COLO829 (cell line): ENCODE results near the gene FCER2.
A peak's percentile ranks its signal among the peaks of the same experiment; 100 is the strongest.

ENCODE experiments used
- DNase-seq: peaks from one replicate; pipeline ENCODE4 v3.0.0; 2012; ENCODE audit warnings: low spot score

Gene FCER2

DNA sequence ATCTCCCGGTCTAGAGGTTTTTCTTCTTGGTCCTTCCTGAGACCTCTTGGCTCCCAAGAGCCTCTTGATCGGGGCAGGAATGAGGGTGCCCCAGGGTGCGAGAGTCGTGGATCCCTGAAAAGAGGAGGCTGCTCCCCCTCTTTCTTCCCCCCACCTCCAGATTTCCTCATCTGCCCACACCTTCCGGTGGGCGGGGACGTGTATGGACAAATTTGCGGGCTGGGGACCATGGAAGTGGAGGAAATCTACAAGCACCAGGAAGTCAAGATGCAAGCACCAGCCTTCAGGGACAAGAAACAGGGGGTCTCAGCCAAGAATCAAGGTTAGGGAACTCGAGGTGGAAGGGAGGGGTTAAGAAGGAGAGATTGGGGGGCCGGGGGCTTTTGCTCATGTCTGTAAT lies 25.1 kb downstream of the FCER2 start, which contains the start of gene MCEMP1:
TSS of gene MCEMP1 (plus strand) at position 237 of the 400 bp plus-strand sequence. CDS start at position 268, 31 bp downstream.
- no peak for DNase-seq

DNA sequence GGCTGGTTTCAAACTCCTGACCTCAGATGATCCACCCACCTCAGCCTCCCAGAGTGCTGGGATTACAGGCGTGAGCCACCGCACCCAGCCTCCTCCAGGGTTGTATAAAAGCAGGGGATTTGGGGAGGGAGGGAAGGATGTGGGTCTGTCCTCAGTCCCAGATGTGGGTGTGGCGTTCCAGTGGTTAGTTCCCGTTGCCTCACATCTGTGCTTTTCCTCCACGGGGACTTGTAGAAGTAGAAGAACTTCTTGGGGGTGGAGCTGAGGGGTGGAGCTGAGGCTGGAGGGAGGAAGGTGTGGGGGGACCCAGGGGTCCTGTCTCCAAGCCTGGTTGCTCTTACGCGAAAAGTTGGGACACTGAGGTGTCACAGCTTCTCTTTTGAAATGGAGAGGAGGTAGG lies 25.6 kb downstream of the FCER2 start:
- DNase-seq = no peak

DNA sequence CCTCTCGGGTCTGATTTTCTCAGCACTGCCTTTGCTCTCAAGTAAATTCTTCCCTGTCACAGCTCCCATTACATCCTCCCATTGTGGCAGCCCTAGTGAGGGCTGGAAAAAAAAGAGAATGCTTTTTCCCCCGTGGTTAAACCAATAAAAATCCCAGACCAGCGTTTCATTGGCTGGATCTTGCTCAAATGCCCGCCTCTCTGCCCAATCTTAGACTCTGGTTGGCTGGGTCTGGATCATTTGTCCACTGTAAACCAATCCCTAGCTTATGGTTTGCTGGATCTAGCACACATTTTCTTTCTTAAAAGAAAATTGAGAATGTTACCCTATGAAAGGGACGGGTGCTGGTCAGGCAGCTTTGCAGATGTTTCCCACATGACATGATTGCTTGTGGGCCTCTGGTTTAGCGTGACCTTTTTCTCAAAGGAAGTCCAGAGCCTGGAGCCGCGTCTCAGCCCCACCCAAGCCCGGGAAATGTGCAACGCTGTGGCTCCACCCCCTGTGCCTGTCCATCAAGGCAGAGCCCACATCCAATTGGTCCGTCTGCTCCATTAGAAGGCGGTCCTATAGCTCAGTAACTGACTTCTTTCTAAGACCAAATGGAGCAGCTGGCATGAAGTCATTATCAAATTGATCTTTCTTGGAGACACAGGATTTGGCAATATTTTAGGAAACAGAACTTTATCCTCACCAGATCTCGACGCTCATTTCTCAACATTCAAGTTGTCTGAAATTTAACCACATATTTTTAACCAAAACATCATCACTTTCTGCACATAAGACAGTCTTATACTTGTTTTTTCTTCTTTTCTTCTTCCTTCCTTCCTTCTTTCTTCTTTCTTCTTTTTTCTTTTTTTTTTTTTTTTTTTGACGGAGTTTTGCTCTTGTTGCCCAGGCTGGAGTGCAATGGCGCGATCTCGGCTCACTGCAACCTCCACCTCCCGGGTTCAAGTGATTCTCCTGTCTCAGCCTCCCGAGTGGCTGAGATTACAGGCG lies 27.6 kb downstream of the FCER2 start:
- DNase-seq = peak; percentile 58

DNA sequence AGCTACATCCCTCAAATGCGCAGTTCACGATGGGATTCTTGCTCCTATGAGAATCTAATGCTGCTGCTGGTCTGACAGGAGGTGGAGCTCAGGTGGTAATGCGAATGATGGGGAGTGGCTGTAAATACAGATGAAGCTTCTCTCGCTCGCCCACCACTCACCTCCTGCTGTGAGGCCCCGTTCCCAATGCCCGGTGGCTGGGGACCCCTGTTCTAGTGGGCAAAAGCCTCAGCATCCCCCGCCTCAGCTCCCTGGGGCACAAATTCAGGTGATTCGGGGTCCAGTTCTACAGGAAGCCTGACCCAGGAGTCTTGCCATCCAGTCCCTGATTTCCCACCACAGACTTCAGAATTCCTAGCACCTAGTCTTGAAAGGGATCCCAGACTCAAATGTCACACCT lies 29.4 kb downstream of the FCER2 start:
- DNase-seq = no peak

DNA sequence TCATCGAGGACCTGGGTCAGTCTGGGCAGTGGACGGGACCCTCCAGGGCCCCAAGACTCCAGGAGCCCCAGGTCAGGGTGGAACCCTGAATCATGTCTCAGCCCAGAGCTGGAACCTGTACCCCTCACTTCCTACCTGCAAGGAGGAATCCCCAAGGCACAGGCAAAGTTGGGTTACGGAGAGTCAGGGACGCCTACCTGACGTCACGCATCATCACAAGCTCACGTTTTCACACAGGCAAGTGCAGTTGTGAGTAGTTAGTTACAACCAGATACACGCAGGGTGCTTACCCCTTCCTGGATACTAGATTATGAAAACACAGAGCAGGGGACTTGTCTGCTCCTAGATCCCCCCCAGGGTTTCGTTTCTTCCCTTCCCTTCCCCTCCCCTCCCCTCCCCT lies 31.1 kb downstream of the FCER2 start:
- DNase-seq = no peak

DNA sequence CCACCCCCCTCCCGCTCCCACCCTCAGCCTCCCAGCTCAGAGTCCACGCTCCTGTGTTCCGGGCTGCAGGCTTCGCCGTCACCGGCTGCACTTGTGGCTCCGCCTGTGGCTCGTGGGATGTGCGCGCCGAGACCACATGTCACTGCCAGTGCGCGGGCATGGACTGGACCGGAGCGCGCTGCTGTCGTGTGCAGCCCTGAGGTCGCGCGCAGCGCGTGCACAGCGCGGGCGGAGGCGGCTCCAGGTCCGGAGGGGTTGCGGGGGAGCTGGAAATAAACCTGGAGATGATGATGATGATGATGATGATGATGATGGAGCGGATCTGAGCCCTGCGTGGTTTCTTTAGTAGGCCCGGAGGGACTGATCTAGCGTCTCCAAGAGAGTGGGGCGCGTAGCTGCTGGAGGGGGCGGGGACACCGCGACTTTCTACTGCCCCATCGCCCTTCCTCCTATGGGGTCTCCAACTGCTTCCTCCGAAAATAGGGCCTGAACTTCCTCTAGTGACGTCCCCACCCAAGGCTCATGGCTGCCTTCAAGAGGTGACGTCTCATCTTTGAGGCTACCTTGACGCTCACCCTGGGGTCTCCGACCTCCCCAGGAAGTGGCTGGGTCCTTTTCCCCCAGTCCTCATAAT lies 31.7 kb downstream of the FCER2 start:
- no peak for DNase-seq

DNA sequence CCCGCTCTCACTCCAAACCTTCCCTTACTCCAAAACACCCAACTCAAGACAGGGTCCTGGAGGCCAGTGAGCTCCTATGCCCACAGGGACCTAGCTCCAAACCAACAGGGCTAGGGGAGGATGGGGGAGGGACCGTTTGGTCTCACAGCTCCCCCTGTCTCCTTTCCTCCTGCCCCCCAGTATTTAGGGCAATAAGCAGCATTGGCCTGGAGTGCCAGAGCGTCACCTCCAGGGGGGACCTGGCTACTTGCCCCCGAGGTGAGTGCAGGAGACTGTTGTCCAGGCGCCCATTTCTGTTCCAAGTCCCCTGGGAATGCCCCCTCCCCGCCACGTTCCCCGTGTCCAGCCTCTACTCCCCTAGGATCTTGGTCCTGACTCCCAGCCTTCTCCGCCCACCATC lies 32.3 kb downstream of the FCER2 start:
- DNase-seq = no peak

DNA sequence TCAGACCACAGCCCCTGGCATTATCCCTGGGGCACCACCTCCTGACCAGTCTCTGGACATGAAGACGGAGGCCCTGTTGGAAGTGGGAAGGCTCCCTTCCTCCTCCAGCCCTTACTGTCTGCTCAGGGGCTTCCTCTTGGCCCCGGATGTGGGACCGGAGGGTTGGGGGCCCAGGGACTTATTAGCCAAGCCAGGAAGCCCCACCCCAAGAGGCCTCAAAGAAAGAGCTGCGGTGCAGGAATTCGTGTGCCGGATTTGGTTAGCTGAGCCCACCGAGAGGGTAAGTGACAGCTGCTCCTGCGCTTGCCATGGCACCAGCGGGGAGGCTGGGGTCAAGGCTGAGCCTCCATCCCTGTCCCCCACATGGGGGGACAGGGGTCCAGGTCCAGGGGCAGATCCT lies 33.1 kb downstream of the FCER2 start, which contains the start of gene RETN:
TSS of gene RETN (plus strand) at position 208 of the 400 bp plus-strand sequence. CDS start 278 bp downstream, outside the sequence.
- DNase-seq = no peak

DNA sequence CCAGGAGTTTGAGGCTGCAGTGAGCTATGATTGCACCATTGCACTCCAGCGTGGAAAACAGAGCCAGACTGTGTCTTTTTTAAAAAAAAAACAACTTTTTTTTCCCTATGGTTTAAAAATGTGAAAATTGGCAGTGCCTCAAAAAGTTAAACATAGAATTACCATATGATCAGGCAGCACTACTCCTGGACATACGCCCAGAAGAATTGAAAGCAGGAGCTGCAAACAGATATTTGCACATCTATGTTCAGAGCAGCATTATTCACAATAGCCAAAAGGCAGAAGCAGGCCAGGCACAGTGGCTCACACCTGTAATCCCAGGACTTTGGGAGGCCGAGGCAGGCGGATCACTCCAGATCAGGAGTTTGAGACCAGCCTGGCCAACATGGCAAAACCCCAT lies 36.9 kb downstream of the FCER2 start:
- no peak for DNase-seq

DNA sequence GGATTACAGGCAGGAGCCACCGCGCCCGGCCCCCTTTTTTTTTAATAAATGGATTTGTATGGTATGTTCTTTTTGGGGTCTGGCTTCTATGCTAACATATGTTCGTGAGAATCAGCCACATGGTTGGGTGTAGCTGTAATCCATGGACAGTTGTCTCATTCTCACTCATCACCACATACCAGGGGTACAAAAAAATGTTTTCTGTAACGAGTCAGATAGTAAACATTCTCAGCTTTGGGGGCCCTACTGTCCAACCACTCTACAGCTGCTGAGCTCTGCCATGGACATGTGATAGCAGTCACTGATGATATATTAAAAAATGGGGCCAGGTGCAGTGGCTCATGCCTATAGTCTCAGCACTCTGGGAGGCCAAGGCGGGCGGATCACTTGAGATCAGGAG lies 38.2 kb downstream of the FCER2 start:
- DNase-seq = no peak

DNA sequence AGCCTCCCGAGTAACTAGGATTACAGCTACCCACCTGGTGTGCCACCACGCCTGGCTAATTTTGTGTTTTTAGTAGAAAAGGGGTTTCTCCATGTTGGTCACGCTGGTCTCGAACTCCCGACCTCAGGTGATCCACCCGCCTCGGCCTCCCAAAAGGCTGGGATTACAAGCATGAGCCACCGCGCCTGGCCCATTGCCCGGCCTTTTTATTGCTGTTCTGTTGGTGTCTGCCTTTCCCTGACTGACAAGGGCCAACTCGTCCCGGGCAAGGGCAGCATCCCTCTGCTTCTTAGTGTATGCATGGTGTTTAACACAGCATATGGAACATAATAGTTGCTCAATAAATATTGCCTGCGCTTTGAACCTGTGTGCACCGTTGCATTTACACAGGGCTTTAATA lies 39.3 kb downstream of the FCER2 start:
- DNase-seq = no peak

DNA sequence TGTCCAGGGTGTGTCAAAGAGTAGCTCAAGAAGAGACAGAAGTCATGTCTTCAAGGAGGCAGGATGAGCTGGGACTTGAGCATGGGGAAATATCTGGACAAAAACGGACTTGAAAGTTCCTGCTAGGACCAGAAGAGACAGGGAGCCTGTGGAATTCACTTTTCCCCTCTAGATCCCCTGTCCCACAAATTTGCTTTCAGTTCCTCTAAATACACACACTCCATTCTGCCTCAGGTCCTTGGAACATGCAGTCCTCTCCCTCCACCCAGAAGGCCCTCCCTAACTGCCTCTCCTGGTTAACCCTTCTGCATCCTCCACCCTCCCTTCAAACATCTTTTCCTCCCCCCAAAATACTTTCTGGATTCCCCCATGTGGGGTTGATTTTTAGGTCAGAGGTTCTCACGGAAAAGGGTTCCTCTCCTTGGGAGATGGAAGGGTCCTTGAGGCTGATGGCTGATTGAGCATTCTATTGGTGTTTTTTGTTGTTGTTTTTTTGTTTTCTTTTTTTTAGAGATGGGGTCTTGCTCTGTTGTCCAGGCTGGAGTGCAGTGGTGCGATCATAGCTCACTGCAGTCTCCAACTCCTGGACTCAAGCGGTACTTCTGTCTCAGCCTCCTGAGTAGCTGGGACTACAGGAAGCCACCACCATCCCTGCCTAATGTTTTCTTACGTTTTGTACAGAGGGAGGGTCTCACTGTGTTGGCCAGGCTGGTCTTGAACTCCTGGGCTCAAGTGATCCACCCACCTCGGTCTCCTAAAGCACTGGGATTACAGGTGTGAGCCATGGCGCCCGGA lies 40.0 kb downstream of the FCER2 start:
- no peak for DNase-seq

DNA sequence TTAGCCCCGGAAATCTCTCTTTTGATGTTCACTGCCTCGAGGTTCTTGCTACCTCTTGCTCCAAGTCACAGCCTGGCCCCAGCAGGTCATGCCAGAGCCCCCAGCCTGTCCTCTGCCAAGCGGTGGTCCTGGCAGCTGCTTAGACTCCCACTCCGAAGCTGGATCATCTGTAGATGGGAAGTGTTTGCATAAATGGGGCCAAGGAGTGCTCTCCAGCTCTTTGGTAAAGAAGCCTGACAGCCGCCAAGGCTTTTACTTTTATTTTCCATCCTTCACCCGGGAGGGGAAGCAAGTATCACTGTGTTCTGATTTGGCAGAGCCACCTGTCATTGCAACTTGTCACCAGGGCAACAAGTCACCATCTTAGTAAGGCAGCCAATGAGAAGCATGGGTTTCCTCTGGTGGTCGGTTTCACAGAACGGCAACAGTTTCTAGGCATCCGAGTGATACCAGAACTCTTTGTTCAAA lies 43.7 kb downstream of the FCER2 start:
- DNase-seq = no peak

DNA sequence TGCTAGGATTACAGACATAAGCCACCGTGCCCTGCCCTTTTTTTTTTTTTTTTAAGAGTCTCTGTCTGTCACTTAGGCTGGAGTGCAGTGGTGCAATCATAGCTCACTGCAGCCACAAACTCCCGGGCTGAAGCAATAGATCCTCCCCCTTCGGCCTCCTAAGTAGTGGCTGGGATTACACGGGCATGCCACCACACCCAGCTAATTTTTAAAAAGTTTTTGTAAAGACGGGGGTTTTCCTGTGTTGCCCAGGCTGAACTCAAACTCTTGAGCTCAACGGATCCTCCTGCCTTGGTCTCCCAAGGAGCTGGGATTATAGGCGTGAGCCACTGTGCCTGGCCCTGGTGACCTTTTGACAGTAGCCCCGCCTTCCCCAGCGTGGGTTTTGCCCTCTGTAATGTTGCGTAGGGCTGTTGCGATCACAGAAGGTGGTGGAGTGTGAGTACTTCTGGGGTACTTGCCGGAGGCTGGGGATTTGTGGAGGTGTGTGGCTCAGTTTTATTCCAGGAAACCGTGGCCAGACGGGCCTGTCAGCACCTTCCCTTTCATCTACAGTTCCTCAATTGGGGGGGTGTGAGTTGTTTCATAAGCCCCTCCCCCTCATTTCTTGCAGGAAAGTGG lies 44.7 kb downstream of the FCER2 start:
- DNase-seq = no peak

DNA sequence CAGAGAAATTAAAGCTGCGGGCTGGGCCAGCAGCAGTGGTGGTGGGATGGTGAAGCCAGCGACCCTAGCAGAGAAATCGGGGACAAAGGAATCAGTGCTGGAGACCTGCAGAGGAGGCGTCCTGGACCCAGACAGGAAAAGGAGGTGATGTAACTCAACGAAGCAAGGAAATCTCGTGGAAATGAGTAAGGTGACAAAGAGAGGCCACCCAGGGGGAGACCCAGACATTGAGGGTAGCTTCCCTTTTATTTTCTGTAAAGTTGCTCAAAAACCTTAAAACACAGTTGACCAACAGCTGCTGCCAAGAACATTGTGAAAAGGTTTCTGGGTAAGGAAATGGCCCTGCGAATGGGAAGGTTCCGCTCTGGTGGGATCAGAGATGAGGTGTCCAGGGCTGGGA lies 46.4 kb downstream of the FCER2 start:
- no peak for DNase-seq

DNA sequence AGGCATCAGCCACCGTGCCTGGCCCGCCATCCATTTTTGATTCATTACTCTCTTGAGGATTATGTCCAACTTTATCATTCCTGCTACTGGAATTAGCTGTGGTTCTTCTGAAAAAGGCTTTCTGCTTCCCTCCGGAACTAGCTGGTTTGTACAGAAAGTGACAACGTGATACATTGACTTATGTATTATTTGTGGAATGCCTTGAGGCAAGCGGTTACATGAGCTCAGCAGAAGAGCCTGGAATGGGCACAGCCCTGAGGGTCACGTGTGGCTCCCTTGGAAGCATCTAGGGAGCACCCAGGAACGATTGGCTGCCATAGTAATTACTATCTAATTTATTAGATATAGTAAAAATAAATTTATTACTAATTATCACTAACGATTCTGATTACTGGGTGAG lies 47.5 kb downstream of the FCER2 start:
- peak; percentile 63 for DNase-seq

DNA sequence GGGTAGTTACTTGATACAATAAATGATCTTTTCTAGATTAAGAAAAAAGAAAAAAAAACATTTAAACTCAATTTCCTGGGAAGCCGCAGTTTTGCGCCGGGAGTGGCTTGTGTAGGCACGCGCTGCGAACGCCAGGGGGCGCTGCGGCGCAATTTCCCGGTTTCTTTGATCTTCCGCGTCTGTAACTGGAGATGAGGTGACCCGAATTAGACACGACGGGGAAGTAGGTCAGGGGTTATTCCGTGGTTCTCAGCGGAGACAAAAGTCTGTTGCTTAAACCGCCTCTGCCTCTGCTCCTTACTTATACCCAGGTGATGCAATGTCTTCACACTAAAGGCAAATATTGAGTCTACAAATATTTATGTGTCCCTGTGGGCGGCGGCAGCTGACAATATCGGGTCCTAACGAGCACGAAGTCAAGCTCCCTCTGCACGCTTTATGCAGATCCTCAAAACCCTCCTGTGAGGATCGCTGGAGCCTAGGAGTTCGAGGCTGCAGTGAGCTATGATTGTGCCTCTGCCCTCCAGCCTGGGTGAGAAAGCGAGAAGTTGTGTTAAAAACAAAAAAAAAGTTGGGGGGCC lies 49.8 kb downstream of the FCER2 start:
- peak; percentile 78 for DNase-seq

DNA sequence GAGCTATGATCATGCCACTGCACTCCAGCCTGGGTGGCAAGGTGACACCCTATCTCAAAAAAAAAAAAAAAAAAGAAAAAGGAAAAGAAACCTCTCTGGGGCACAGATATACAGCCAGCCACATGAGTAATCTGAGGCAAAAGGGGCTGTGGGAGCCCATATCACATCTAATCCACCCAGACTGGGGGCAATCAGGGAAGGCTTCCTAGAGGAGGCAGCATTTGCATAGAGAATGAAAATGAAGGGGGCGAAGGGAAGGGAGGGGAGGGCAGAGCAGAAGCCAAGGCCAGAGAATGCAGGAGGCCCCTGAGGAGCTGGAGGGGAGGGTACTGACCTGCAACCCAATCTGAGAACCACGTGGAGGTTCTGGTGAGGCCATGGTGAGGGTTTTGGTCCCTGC lies 51.8 kb downstream of the FCER2 start:
- DNase-seq = no peak

DNA sequence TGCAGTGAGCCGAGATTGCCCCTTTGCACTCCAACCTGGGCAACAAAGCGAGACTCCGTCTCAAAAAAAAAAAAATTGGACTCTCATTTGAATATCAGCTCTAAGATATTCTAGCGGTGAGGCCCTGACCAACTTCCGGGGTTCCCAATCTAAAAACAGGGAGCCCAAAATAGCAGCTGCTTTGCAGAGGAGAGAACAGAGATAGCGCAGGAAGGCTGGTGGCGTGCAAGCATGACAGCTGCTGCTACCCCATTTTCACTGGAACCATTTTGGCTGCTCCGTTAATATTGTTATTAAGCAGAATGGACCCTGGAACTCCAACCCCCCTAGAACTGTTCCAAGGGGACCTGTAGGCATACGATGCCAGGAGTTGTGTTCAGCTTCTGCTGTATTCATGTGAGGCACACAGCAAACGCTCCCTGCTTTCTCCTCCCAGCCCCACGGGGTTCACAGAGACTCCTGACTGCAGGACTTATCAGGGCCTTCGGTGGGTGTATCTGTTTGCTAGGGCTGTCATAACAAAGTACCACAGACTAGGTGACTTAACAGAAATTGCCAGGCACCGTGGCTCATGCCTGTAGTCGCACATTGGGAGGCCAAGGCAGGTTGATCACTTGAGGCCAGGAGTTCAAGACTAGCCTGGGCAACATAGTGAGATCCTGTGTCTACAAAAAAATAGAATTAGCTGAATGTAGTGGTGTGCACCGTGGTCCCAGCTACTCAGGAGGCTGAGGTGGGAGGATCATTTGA lies 53.5 kb downstream of the FCER2 start:
- no peak for DNase-seq

DNA sequence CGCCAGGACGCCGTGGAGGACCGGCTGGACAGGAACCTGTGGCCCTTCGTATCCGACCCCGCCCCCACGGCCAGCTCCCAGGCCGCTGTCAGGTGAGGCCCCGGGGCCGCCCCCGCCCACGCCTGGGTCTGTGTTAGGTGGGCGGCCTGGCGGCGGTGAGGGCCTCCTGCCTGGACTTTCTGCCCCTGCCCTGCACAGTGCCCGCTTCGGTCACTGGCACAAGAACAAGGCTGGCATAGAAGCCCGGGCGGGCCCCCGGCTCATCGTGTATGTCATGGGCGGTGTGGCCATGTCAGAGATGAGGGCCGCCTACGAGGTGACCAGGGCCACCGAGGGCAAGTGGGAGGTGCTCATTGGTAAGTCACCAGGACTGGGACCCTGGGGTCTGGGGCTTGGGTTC lies 54.8 kb downstream of the FCER2 start:
- no peak for DNase-seq

DNA sequence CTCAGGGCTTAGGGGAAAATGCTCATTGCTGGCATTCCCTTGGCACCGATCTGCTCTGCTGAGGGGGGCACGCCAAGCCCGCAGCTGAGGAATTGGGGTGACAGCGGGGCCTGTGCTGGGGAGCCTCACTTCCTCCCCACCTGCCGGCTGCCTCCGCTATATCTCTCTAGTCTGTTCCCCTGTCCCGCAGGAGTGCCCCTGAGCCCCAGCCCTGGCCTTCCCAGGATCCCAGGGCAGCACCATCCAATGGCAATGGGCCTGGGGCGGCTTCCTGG lies 55.6 kb downstream of the FCER2 start:
- no peak for DNase-seq
